H1 (cell line): ENCODE results near the gene KLHDC4. TPM values are rescaled to one million over a fixed set of nuclear protein-coding genes. Genes with fewer than 3 reads are reported as not detected.

Experiments used
- CTCF ChIA-PET: fragments of 300-600 bp; sonication (Branson Sonifier 250); formaldehyde crosslinking; loops from one replicate; lab custom pipeline; 2021; ENCODE audit not compliant: partially characterized antibody; lab: Charles Lee
- POLR2A ChIA-PET: fragments of 300-600 bp; sonication (Branson Sonifier 250); formaldehyde crosslinking; loops from one replicate; lab custom pipeline; 2021; ENCODE audit warnings: inconsistent platforms; ENCODE audit not compliant: partially characterized antibody; lab: Charles Lee
- DNase-seq, 2 experiments: peaks; one replicate each; pipeline versions ENCODE4 v3.0.0 to v3.0.0-alpha.2; 2010 to 2022; ENCODE audit warnings: low spot score in 2 of 2, low read depth in 1 of 2, mixed read lengths in 1 of 2
- FAIRE-seq: peaks from 2 replicates; lab custom pipeline; 2011; peaks lifted over from hg19 to GRCh38; lab: Jason Lieb, UNC
- H2AFZ ChIP-seq: 2 replicates; pipeline ENCODE4 v1.8.1; 2012; ENCODE audit warnings: low read length, inconsistent platforms
- H2AK5ac ChIP-seq: 2 replicates; pipeline ENCODE4 v1.6.1; 2013; ENCODE audit warnings: low read depth, low read length
- H2BK120ac ChIP-seq: replicated peaks from 2 replicates; pipeline ENCODE3; 2013; ENCODE audit warnings: low read depth, low read length, inconsistent platforms
- H2BK12ac ChIP-seq: 2 replicates; pipeline ENCODE4 v1.6.1; 2013; ENCODE audit warnings: low read depth, low read length
- H2BK15ac ChIP-seq: 2 replicates; pipeline ENCODE4 v1.6.1; 2013; ENCODE audit warnings: low read length
- H2BK20ac ChIP-seq: 2 replicates; pipeline ENCODE4 v1.6.1; 2013; ENCODE audit warnings: low read length
- H2BK5ac ChIP-seq: 2 replicates; pipeline ENCODE4 v1.6.1; 2013; ENCODE audit warnings: low read depth, low read length
- H3K14ac ChIP-seq: 2 replicates; pipeline ENCODE4 v1.6.1; 2013; ENCODE audit warnings: inconsistent platforms; ENCODE audit not compliant: insufficient read length
- H3K18ac ChIP-seq: 2 replicates; pipeline ENCODE4 v1.6.1; 2013; ENCODE audit warnings: low read length; ENCODE audit errors: extremely low read depth
- H3K23ac ChIP-seq: 2 replicates; pipeline ENCODE4 v1.6.1; 2013; ENCODE audit warnings: inconsistent platforms; ENCODE audit not compliant: insufficient read length
- H3K23me2 ChIP-seq: 2 replicates; pipeline ENCODE4 v1.6.1; 2013; ENCODE audit warnings: low read depth, low read length
- H3K27ac ChIP-seq: 2 replicates; pipeline ENCODE4 v1.6.1; 2011; ENCODE audit warnings: low read depth, low read length, inconsistent platforms
- H3K27me3 ChIP-seq, 4 experiments: replicated peaks in 1 of 4; 1 replicate in 1 of 4; 2 replicates in 3 of 4; pipeline versions ENCODE4 v1.6.1 to v1.8.1; 2011 to 2013; ENCODE audit warnings: low read length in 3 of 4, mild to moderate bottlenecking in 3 of 4, inconsistent platforms in 2 of 4, mixed read lengths in 2 of 4, moderate library complexity in 1 of 4; ENCODE audit not compliant: control insufficient read depth in 3 of 4, insufficient read depth in 3 of 4; ENCODE audit errors: extremely low read depth in 1 of 4
- H3K36me3 ChIP-seq, 4 experiments: 2 replicates each; pipeline versions ENCODE4 v1.6.1 to v1.8.1; 2011 to 2013; ENCODE audit warnings: mild to moderate bottlenecking in 4 of 4, low read length in 3 of 4, moderate library complexity in 2 of 4, control low read depth in 1 of 4, inconsistent platforms in 1 of 4; ENCODE audit not compliant: insufficient read depth in 4 of 4, control insufficient read depth in 2 of 4
- H3K4ac ChIP-seq: replicated peaks from 2 replicates; pipeline ENCODE3; 2013; ENCODE audit warnings: low read length, low read depth, mixed read lengths, inconsistent platforms; ENCODE audit not compliant: insufficient read length
- H3K4me1 ChIP-seq, 4 experiments: replicated peaks in 1 of 4; 1 replicate in 1 of 4; 2 replicates in 3 of 4; pipeline versions ENCODE4 v1.6.1 to v1.8.1; 2011 to 2013; ENCODE audit warnings: low read length in 3 of 4, inconsistent platforms in 2 of 4, mixed read lengths in 1 of 4; ENCODE audit not compliant: insufficient read depth in 4 of 4, control insufficient read depth in 3 of 4
- H3K4me2 ChIP-seq, 2 experiments: 2 replicates each; pipeline versions ENCODE4 v1.6.1 to v1.8.1; 2011 to 2013; ENCODE audit warnings: low read depth in 2 of 2, low read length in 2 of 2, control low read depth in 1 of 2, inconsistent platforms in 1 of 2, mild to moderate bottlenecking in 1 of 2; ENCODE audit not compliant: insufficient read depth in 1 of 2
- H3K4me3 ChIP-seq, 4 experiments: fragments of 200-600, 300-600 bp in 1 of 4; sonication (generic), shearing (Covaris generic), sonication (Bioruptor Twin) in 1 of 4; 2 replicates each; pipeline versions ENCODE4 v1.5.1 to v1.8.1; 2011 to 2016; ENCODE audit warnings: low read length in 4 of 4, low read depth in 3 of 4, control low read depth in 2 of 4, inconsistent platforms in 2 of 4, mild to moderate bottlenecking in 2 of 4, mixed read lengths in 1 of 4, moderate library complexity in 1 of 4; ENCODE audit not compliant: insufficient read depth in 2 of 4; ENCODE audit errors: extremely low read depth in 1 of 4
- H3K56ac ChIP-seq: replicated peaks from 2 replicates; pipeline ENCODE3; 2013; ENCODE audit warnings: low read depth, mild to moderate bottlenecking, mixed read lengths, low read length, inconsistent platforms; ENCODE audit not compliant: insufficient read length
- H3K79me1 ChIP-seq: 2 replicates; pipeline ENCODE4 v1.6.1; 2013; ENCODE audit warnings: low read depth, low read length, control low read depth
- H3K79me2 ChIP-seq, 2 experiments: 2 replicates each; pipeline versions ENCODE4 v1.6.1 to v1.8.1; 2012 to 2013; ENCODE audit warnings: low read length in 2 of 2, mild to moderate bottlenecking in 2 of 2, inconsistent platforms in 1 of 2; ENCODE audit not compliant: insufficient read depth in 2 of 2, control insufficient read depth in 1 of 2
- H3K9ac ChIP-seq, 4 experiments: replicated peaks in 1 of 4; 1 replicate in 1 of 4; 2 replicates in 3 of 4; pipeline versions ENCODE4 v1.6.1 to v1.8.1; 2011 to 2013; ENCODE audit warnings: low read depth in 3 of 4, low read length in 3 of 4, control low read depth in 2 of 4, mild to moderate bottlenecking in 2 of 4, moderate library complexity in 2 of 4, inconsistent platforms in 1 of 4; ENCODE audit errors: extremely low read depth in 1 of 4
- H3K9me3 ChIP-seq, 2 experiments: 2 replicates each; pipeline versions ENCODE4 v1.6.1 to v1.8.1; 2012 to 2013; ENCODE audit warnings: mild to moderate bottlenecking in 2 of 2, moderate library complexity in 2 of 2, control low read depth in 1 of 2, inconsistent platforms in 1 of 2, low read depth in 1 of 2, low read length in 1 of 2, mixed read lengths in 1 of 2; ENCODE audit not compliant: insufficient read depth in 2 of 2
- H4K20me1 ChIP-seq, 2 experiments: replicated peaks in 1 of 2; 2 replicates each; pipeline versions ENCODE3 to v1.8.1; 2011 to 2013; ENCODE audit warnings: inconsistent platforms in 2 of 2, low read length in 2 of 2, mild to moderate bottlenecking in 1 of 2; ENCODE audit not compliant: insufficient read depth in 2 of 2, control insufficient read depth in 1 of 2
- H4K5ac ChIP-seq: 2 replicates; pipeline ENCODE4 v1.6.1; 2013; ENCODE audit warnings: low read length, low read depth, mixed read lengths, inconsistent platforms; ENCODE audit not compliant: insufficient read length
- H4K8ac ChIP-seq: 2 replicates; pipeline ENCODE4 v1.8.0; 2013; ENCODE audit warnings: mild to moderate bottlenecking, moderate library complexity, low read length, inconsistent platforms; ENCODE audit not compliant: insufficient read depth; ENCODE audit errors: extremely low read depth
- H4K91ac ChIP-seq: replicated peaks from 2 replicates; pipeline ENCODE3; 2013; ENCODE audit warnings: low read length, mixed read lengths, inconsistent platforms; ENCODE audit not compliant: insufficient read length
- CTBP2 ChIP-seq: IDR thresholded peaks from 2 replicates; pipeline ENCODE4 v1.7.0; 2011; ENCODE audit warnings: borderline replicate concordance, mild to moderate bottlenecking, moderate library complexity, mixed read lengths, low read length; ENCODE audit not compliant: insufficient read depth, insufficient read length
- WGBS, 2 experiments: shearing (Covaris generic) in 1 of 2; methylation state at CpG; one replicate each; pipeline versions ENCODE4 v1.1.6 to v1.1.7; 2013 to 2015; ENCODE audit warnings: low lambda C conversion rate in 2 of 2, mixed read lengths in 2 of 2, inconsistent platforms in 1 of 2, low coverage in 1 of 2, missing lambda C conversion rate in 1 of 2; ENCODE audit not compliant: insufficient replicate concordance in 2 of 2, insufficient coverage in 1 of 2, insufficient read length in 1 of 2; ENCODE audit errors: extremely low coverage in 1 of 2, missing lambda C conversion rate in 1 of 2; 5-methylcytosine and 5-hydroxymethylcytosine counted together
- polyA plus RNA-seq, 7 experiments: library from polyadenylated mRNA; depleted of rRNA in 3 of 7; stranded (reverse) in 5 of 7; unstranded in 2 of 7; fragments of >200 nt in 5 of 7; fragments of 200-250 nt in 2 of 7; gene quantifications; 1 replicate in 5 of 7; 2 replicates in 1 of 7; 4 replicates in 1 of 7; pipeline versions ENCODE4 v1.2.1 to v1.2.3, GENCODE V29; 2011 to 2013; ENCODE audit warnings: missing spikeins in 2 of 7, mixed read lengths in 2 of 7
- total RNA-seq: library from RNA; stranded (reverse); fragmentation: NEBNext Ultra II Directional; extraction: Animal tissue kit (Norgen Biotek cat#: 25700); gene quantifications from 2 replicates; pipeline ENCODE4 v1.2.1, GENCODE V29; 2021

The KLHDC4 gene
- total and polyA plus RNA-seq, 2 of the 8 experiments (the other 6 are each of a cell fraction or from before 2014, with no cell fraction given), result 23.7 to 63.9 TPM

DNA sequence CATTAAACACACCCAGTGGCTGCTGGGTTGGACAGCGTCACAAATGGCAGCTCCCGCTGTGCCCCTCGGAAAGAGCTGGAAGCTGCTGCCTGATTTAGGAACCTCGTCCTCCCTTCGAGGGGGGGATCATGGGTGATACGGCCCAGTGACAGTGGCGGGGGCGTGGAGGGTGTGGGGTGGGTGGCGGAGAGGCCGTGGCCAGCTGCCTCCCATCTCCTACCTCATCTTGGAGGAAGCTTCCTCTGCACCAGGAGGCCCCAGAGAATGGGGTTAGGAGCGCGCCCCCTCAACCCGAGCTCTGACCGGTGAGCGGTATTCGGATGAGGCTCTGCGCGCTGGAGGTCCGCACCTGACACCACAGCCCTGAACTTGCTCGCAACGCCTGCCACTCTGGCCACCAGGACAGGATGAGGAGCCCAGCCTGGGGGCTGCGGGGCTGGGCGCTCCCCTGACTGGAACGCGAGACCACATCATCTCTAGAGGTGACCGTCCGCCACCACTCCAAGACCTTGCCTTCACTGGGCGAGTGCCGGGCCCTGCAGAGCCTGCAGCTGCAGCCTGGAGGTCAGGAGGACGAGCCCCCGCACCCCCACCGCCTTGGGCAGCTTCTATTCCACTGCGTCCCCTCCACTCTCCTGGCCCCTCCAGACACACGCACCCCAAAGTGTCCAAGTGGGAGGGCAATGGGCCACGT is 80.9 kb downstream of the KLHDC4 start:
- no peak for TF ChIP-seq CTBP2
- no peak overlapping the region for H3K4me2 ChIP-seq
- H4K20me1 ChIP-seq, result peaks cover 9 to 12% of the 10 kb centered on the region in 2 experiments
- no peak overlapping the region for H3K56ac ChIP-seq
- no peak overlapping the region for H3K14ac ChIP-seq
- H3K4me1 ChIP-seq, result no peaks in the 10 kb centered on the region
- no peak overlapping the region for H2AFZ ChIP-seq
- WGBS, 2 experiments, result 92% methylated on average over 22 of the region's 35 CpGs; no CpG with 5 or more reads in 1 of the 2 experiments
- no peak overlapping the region for H2BK15ac ChIP-seq
- no peak overlapping the region for H2BK20ac ChIP-seq
- POLR2A ChIA-PET, result no interaction called here
- H2AK5ac ChIP-seq, result no peak overlapping the region
- H4K8ac ChIP-seq, result no peak overlapping the region; the same call in 1 of the 2 replicates
- no peak overlapping the region for H4K5ac ChIP-seq
- H3K79me1 ChIP-seq, result no peaks in the 10 kb centered on the region; the same call in 1 of the 2 replicates
- FAIRE-seq (no peak), DNase-seq (no peak)
- no peak overlapping the region for H3K4me3 ChIP-seq
- H3K18ac ChIP-seq, result no peak overlapping the region
- peaks cover 0 to 2% (median 0%) of the 10 kb centered on the region in 4 experiments; a peak in 1 of 8 replicates for H3K36me3 ChIP-seq
- no peaks in the 10 kb centered on the region for H3K27me3 ChIP-seq
- H3K79me2 ChIP-seq, result no peaks in the 10 kb centered on the region
- H2BK12ac ChIP-seq, result no peak overlapping the region
- no peak overlapping the region for H3K4ac ChIP-seq
- H3K9me3 ChIP-seq, result no peaks in the 10 kb centered on the region
- no peak overlapping the region for H3K27ac ChIP-seq
- no peak overlapping the region for H4K91ac ChIP-seq
- no peaks in the 10 kb centered on the region for H3K23me2 ChIP-seq
- CTCF ChIA-PET, result interaction anchor here (0.8 to 3.2 kb wide), 6 partner anchors 11 to 166 kb away, joined by 3 to 16 read pairs (median 4); no protein-coding TSS in a partner anchor
- no peak overlapping the region for H3K9ac ChIP-seq
- no peak overlapping the region for H2BK5ac ChIP-seq
- H3K23ac ChIP-seq, result no peak overlapping the region
- no peak overlapping the region for H2BK120ac ChIP-seq
